ENCODE results near the gene RAB41.
"Not testable (repeated sequence)": the region's sequence is repeated elsewhere in the genome, so short reads cannot be mapped to it uniquely, and the experiment has no call there.

Gene RAB41

DNA sequence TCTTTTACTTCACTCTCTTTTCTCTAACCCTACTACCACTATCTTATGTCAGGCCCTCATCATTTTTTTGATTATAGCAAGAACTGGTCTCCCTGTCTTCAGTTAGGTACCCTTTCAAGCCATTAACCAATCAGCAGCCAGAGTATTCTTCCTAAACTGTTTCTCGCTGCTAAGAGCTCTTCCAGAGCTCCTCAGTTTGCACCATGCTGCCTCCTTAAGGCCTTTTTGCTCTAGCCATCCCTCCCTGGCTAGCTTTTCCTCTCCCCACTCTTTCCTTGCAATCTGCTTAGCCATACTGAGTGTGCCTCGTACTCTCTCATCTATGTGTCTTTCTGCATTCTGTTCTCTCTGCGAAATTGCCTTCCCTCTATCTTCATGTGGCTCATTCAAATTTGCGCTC lies 40.8 kb downstream of the RAB41 start:
- Histone ChIP-seq H3K4me3 (IDR thresholded peaks at IDR 0.05; ENCODE audit: insufficient read depth, low read depth, low read length) (no peak overlapping the region), H4K20me1 (ENCODE audit: insufficient read depth) (no peaks in the 10 kb centered on the region), H2AFZ (ENCODE audit: low read depth) (no peak overlapping the region), H3K79me2 (ENCODE audit: insufficient read depth, low read depth) (no peaks in the 10 kb centered on the region), H3K9ac (no peak overlapping the region), H3K4me2 (no peak overlapping the region), H3K4me1 (ENCODE audit: low read depth, poor library complexity, severe bottlenecking) (no peaks in the 10 kb centered on the region), H3K27ac (no peak overlapping the region), H3K36me3 (ENCODE audit: insufficient read depth) (no peaks in the 10 kb centered on the region), H3K27me3 (ENCODE audit: insufficient read depth, low read depth) (no peaks in the 10 kb centered on the region)
- TF ChIP-seq, protein P1, sequence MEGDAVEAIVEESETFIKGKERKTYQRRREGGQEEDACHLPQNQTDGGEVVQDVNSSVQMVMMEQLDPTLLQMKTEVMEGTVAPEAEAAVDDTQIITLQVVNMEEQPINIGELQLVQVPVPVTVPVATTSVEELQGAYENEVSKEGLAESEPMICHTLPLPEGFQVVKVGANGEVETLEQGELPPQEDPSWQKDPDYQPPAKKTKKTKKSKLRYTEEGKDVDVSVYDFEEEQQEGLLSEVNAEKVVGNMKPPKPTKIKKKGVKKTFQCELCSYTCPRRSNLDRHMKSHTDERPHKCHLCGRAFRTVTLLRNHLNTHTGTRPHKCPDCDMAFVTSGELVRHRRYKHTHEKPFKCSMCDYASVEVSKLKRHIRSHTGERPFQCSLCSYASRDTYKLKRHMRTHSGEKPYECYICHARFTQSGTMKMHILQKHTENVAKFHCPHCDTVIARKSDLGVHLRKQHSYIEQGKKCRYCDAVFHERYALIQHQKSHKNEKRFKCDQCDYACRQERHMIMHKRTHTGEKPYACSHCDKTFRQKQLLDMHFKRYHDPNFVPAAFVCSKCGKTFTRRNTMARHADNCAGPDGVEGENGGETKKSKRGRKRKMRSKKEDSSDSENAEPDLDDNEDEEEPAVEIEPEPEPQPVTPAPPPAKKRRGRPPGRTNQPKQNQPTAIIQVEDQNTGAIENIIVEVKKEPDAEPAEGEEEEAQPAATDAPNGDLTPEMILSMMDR (conservative IDR thresholded peaks at IDR 0.05; ENCODE audit: low read depth, low read length) = no peak

DNA sequence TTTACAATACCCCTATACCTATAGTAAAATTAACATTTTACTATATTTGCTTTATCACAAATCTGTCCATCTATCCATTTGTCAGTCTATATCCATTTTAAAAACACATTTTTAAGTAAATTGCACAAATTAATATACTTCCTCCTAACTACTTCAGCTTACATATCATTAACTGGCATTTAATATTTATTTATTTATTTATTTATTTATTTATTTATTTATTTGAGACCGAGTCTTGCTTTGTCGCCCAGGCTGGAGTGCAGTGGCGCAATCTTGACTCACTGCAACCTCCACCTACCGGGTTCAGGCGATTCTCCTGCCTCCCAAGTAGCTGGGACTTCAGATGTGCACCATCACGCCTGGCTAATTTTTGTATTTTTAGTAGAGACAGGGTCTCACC lies 41.7 kb downstream of the RAB41 start:
- H3K79me2 ChIP-seq (ENCODE audit: insufficient read depth, low read depth); H3K4me1 ChIP-seq (ENCODE audit: low read depth, poor library complexity, severe bottlenecking); H3K36me3 ChIP-seq (ENCODE audit: insufficient read depth); H3K9ac ChIP-seq; H3K4me3 ChIP-seq (IDR thresholded peaks at IDR 0.05; ENCODE audit: insufficient read depth, low read depth, low read length); H2AFZ ChIP-seq (ENCODE audit: low read depth); H3K27me3 ChIP-seq (ENCODE audit: insufficient read depth, low read depth); H3K27ac ChIP-seq; H3K4me2 ChIP-seq; H4K20me1 ChIP-seq (ENCODE audit: insufficient read depth): not testable (repeated sequence)

DNA sequence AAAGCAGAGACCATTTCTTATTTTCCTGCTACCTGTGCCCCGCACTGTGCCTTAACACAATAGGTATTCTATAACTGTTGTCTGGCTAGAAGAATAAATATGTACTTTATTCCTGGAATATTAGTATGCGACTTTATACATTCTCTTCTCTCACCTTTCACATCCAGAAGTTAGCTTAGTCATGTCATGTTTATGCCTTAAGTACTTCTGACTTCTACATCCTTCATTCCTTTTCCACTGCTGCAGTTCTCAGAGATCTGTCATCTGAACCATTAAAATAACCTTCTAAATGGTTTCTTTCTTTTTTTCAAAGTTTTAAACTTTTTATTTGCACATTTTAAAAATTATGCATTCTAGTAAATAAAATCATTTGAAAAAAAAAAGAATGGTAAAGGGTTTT lies 42.4 kb downstream of the RAB41 start:
- Histone ChIP-seq H3K4me2 (no peak overlapping the region), H3K36me3 (ENCODE audit: insufficient read depth) (no peaks in the 10 kb centered on the region), H3K4me3 (IDR thresholded peaks at IDR 0.05; ENCODE audit: insufficient read depth, low read depth, low read length) (no peak overlapping the region), H3K27ac (no peak overlapping the region), H4K20me1 (ENCODE audit: insufficient read depth) (no peaks in the 10 kb centered on the region), H2AFZ (ENCODE audit: low read depth) (no peak overlapping the region), H3K79me2 (ENCODE audit: insufficient read depth, low read depth) (no peaks in the 10 kb centered on the region), H3K4me1 (ENCODE audit: low read depth, poor library complexity, severe bottlenecking) (no peaks in the 10 kb centered on the region), H3K27me3 (ENCODE audit: insufficient read depth, low read depth) (no peaks in the 10 kb centered on the region), H3K9ac (no peak overlapping the region)
- TF ChIP-seq, protein P1 (conservative IDR thresholded peaks at IDR 0.05; ENCODE audit: low read depth, low read length) = no peak

DNA sequence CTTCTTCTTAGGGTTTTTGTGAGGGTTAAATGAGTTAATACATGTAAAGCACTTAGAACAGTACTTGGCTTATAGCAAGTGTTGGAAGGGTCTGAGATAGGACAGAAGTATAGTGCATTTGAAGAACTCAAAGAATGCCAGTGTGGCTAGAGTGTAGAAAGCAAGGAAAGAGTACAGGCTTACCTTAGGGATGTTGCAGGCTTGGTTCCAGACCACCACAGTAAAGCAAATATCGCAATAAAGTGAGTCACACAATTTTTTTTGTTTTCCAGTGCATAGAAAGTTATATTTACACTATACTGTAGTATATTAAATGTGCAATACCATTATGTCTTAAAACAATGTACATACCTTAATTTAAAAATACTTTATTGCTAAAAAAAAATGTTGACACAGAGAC lies 49.2 kb downstream of the RAB41 start:
- H2AFZ ChIP-seq (ENCODE audit: low read depth) = no peak overlapping the region
- H3K27ac ChIP-seq = no peak overlapping the region
- H3K4me1 ChIP-seq (ENCODE audit: low read depth, poor library complexity, severe bottlenecking) = peaks cover 4% of the 10 kb centered on the region
- no peak overlapping the region for H3K9ac ChIP-seq
- H3K4me3 ChIP-seq (IDR thresholded peaks at IDR 0.05; ENCODE audit: insufficient read depth, low read depth, low read length) = no peak overlapping the region
- H3K79me2 ChIP-seq (ENCODE audit: insufficient read depth, low read depth) = no peaks in the 10 kb centered on the region
- H3K27me3 ChIP-seq (ENCODE audit: insufficient read depth, low read depth) = no peaks in the 10 kb centered on the region
- no peaks in the 10 kb centered on the region for H3K36me3 ChIP-seq (ENCODE audit: insufficient read depth)
- H4K20me1 ChIP-seq (ENCODE audit: insufficient read depth) = no peaks in the 10 kb centered on the region
- TF ChIP-seq, protein P1 (conservative IDR thresholded peaks at IDR 0.05; ENCODE audit: low read depth, low read length) = no peak
- H3K4me2 ChIP-seq = no peak overlapping the region

DNA sequence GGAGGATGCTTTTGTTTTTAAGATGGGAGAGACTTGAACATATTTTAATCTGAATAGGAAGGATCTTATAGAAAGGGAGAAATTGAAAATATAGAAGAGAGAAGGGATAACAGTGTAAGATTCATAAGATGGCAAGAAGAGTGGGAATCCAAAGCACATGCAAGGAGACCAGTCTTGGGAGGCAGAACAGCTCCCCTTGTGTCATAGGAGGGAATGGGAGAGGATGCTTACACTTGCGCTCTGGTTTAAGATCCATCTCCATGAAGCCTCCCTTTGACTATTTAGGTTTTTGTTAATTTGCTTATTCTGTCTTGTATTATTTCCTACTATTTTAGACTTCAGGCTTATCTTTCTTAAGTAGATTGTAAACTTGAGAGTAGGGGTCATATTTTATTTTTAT lies 50.6 kb downstream of the RAB41 start:
- no peaks in the 10 kb centered on the region for H3K36me3 ChIP-seq (ENCODE audit: insufficient read depth)
- H3K4me3 ChIP-seq (IDR thresholded peaks at IDR 0.05; ENCODE audit: insufficient read depth, low read depth, low read length) = no peak overlapping the region
- H3K4me1 ChIP-seq (ENCODE audit: low read depth, poor library complexity, severe bottlenecking) = peaks cover 17% of the 10 kb centered on the region
- H4K20me1 ChIP-seq (ENCODE audit: insufficient read depth) = no peaks in the 10 kb centered on the region
- H3K27ac ChIP-seq = no peak overlapping the region
- H3K27me3 ChIP-seq (ENCODE audit: insufficient read depth, low read depth) = no peaks in the 10 kb centered on the region
- TF ChIP-seq, protein P1 (conservative IDR thresholded peaks at IDR 0.05; ENCODE audit: low read depth, low read length) = no peak
- H2AFZ ChIP-seq (ENCODE audit: low read depth) = no peak overlapping the region
- H3K79me2 ChIP-seq (ENCODE audit: insufficient read depth, low read depth) = no peaks in the 10 kb centered on the region
- H3K4me2 ChIP-seq = no peak overlapping the region
- no peak overlapping the region for H3K9ac ChIP-seq
